ENCODE measurements around the gene ORMDL1. TPM values are rescaled to one million over a fixed set of nuclear protein-coding genes. Genes with fewer than 3 reads are reported as not detected.
A peak's percentile ranks its signal among the peaks of the same experiment; 100 is the strongest.

Gene ORMDL1
- total and polyA plus RNA-seq, 2 of the 4 experiments (the other 2 are of a cell fraction), result 35.8 to 66.8 TPM

DNA sequence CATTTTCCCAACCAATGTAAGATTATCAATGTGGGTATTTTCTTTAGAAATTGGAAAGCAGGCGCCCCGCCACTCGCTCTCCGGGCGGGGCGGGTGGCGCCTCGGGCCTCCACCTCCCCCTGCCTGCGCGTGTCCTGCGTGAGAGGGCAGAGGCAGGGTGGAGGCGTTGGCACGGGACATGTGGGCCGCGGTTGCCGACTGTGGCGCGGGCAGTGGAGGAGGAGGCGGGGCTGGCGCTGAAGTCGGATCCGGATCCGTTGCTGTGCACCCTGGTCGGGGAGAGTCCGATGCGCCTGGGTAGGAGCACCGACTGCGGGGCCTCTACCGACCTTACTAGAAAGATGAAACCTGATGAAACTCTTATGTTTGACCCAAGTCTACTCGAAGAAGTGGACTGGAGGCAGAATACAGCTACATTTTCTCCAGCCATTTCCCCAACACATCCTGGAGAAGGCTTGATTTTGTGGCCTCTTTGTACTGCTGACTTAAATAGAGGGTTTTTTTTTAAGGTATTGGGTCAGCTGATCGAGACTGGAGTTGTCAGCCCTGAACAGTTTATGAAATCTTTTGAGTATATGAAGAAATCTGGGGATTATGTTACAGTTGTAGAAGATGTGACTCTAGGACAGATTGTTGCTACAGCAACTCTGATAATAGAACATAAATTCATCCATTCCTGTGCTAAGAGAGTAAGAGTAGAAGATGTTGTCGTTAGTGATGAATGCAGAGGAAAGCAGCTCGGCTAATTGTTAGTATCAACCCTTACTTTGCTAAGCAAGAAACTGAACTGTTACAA is 38.0 kb upstream of the ORMDL1 start:
- WGBS, 2 experiments (ENCODE audit: extremely low coverage in 2 of 2, insufficient read length in 1 of 2), result 98% methylated on average over 12 of the region's 33 CpGs; no CpG with 5 or more reads in 1 of the 2 experiments
- peaks cover 3% of the 10 kb centered on the region; the same call in 1 of the 2 replicates for H3K9me3 ChIP-seq (ENCODE audit: control insufficient read depth, insufficient read depth, low read length)
- H3K14ac ChIP-seq (replicated peaks; ENCODE audit: low read depth, low read length), result 0 out of 2 replicates have a peak overlapping the region, but pooled peaks have one; percentile 19
- no peak overlapping the region; the same call in 1 of the 2 replicates for H3K18ac ChIP-seq (ENCODE audit: low read depth, low read length)
- peak overlapping the region; percentile 52 for H2AFZ ChIP-seq (replicated peaks; ENCODE audit: low read length, poor library complexity)
- H2AK9ac ChIP-seq (replicated peaks; ENCODE audit: low read depth, low read length, poor library complexity), result peak overlapping the region; percentile 23
- intact Hi-C loops (cut with micrococcal nuclease), result no loop called here
- H3K36me3 ChIP-seq (ENCODE audit: control insufficient read depth, insufficient read depth, low read length), result peaks cover 5% of the 10 kb centered on the region; the same call in 1 of the 2 replicates
- no peak overlapping the region for H3K4me3 ChIP-seq (ENCODE audit: insufficient read depth, low read depth, low read length)
- in situ Hi-C loops (cut with MboI; ENCODE audit: low sequenced_read_pairs), result no loop called here
- H3K56ac ChIP-seq (ENCODE audit: extremely low read depth, insufficient read depth, low read length), result no peak overlapping the region
- no peaks in the 10 kb centered on the region for H3K9me1 ChIP-seq (ENCODE audit: insufficient read depth, low read length)
- no peak overlapping the region for H3K9ac ChIP-seq (ENCODE audit: low read depth, low read length)
- H4K91ac ChIP-seq (ENCODE audit: insufficient read depth, low read depth, low read length), result peak overlapping the region; percentile 9; the same call in 1 of the 2 replicates
- 0 out of 2 replicates have a peak overlapping the region, but pooled peaks have one; percentile 17 for H3K4me2 ChIP-seq (ENCODE audit: low read depth, low read length)
- peaks cover 4% of the 10 kb centered on the region for H3K4me1 ChIP-seq (ENCODE audit: control insufficient read depth, insufficient read depth, low read length)
- H4K5ac ChIP-seq (ENCODE audit: low read depth, low read length), result peak overlapping the region; percentile 24; the same call in 1 of the 2 replicates
- peak overlapping the region; percentile 68; the same call in 1 of the 2 replicates for H3K27ac ChIP-seq (ENCODE audit: insufficient read depth, low read length)
- ChIA-PET CTCF (interaction anchor here (0.6 kb wide), 2 partner anchors 59 to 75 kb away, joined by 3 to 5 read pairs; no protein-coding TSS in a partner anchor), POLR2A (ENCODE audit: unreplicated experiment) (no interaction called here)
- peak overlapping the region; percentile 38; the same call in 1 of the 2 replicates for H2BK120ac ChIP-seq (ENCODE audit: low read depth, low read length)
- peak overlapping the region; percentile 51; the same call in 1 of the 2 replicates for H3K4ac ChIP-seq (ENCODE audit: low read depth, low read length)
- peak overlapping the region; percentile 28 for H2BK5ac ChIP-seq (ENCODE audit: low read depth, low read length, poor library complexity, severe bottlenecking)
- no peak overlapping the region; the same call in 1 of the 2 replicates for H2BK20ac ChIP-seq (ENCODE audit: low read depth, low read length)
- DNase-seq (peak; percentile 85), ATAC-seq (ENCODE audit: low read depth) (peak; percentile 75)
- no peaks in the 10 kb centered on the region for H4K20me1 ChIP-seq (ENCODE audit: insufficient read depth, low read length)
- H4K8ac ChIP-seq (ENCODE audit: low read depth in 2 of 2, low read length in 2 of 2), result peak overlapping the region in 1 of 2 experiments; percentile 64; a peak in 1 of 4 replicates
- BruUV-seq (replicated peaks), result no TSS peak
- 0 out of 2 replicates have a peak overlapping the region, but pooled peaks have one; percentile 52 for H2AK5ac ChIP-seq (ENCODE audit: low read depth, low read length)
- H2BK15ac ChIP-seq (ENCODE audit: low read depth, low read length), result no peak overlapping the region
- TF ChIP-seq CEBPB (IDR thresholded peaks at IDR 0.05; ENCODE audit: low read depth, low read length) (peak; percentile 93), BHLHE40 (IDR thresholded peaks at IDR 0.05; ENCODE audit: low read depth, low read length) (no peak), MXI1 (IDR thresholded peaks at IDR 0.05; ENCODE audit: borderline replicate concordance, low read depth, low read length) (no peak), RFX5 (IDR thresholded peaks at IDR 0.05; ENCODE audit: low read depth, low read length) (no peak), MAFK (IDR thresholded peaks at IDR 0.05; ENCODE audit: low read depth, low read length) (no peak)
- TF ChIP-seq, protein P1, sequence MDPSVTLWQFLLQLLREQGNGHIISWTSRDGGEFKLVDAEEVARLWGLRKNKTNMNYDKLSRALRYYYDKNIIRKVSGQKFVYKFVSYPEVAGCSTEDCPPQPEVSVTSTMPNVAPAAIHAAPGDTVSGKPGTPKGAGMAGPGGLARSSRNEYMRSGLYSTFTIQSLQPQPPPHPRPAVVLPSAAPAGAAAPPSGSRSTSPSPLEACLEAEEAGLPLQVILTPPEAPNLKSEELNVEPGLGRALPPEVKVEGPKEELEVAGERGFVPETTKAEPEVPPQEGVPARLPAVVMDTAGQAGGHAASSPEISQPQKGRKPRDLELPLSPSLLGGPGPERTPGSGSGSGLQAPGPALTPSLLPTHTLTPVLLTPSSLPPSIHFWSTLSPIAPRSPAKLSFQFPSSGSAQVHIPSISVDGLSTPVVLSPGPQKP (IDR thresholded peaks at IDR 0.05; ENCODE audit: borderline replicate concordance, low read depth, low read length), result no peak
- TF ChIP-seq, protein P2, sequence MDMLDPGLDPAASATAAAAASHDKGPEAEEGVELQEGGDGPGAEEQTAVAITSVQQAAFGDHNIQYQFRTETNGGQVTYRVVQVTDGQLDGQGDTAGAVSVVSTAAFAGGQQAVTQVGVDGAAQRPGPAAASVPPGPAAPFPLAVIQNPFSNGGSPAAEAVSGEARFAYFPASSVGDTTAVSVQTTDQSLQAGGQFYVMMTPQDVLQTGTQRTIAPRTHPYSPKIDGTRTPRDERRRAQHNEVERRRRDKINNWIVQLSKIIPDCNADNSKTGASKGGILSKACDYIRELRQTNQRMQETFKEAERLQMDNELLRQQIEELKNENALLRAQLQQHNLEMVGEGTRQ (IDR thresholded peaks at IDR 0.05; ENCODE audit: low read depth, low read length), result peak; percentile 64
- H3K23ac ChIP-seq (ENCODE audit: low read depth, low read length), result no peak overlapping the region
- H3K79me1 ChIP-seq (ENCODE audit: low read depth in 1 of 2, low read length in 2 of 2), result peaks cover 0 to 5% of the 10 kb centered on the region in 2 experiments; a peak in 1 of 4 replicates
- dilution Hi-C loops (cut with HindIII; ENCODE audit: low sequenced_read_pairs, unreplicated experiment), result no loop called here
- H3K27me3 ChIP-seq (ENCODE audit: control insufficient read depth, insufficient read depth, low read length), result no peaks in the 10 kb centered on the region

Measured in IMR-90 (cell line).